Stimulated activated CD4-positive, alpha-beta T cell treated with anti-CD3 and anti-CD28 coated beads, Interleukin-1b, Interleukin-23, amount 100 ng/mL, for 48 hours (primary cell): ENCODE data around the gene UBN2.
"Not testable (repeated sequence)": the region's sequence is repeated elsewhere in the genome, so short reads cannot be mapped to it uniquely, and the experiment has no call there.

Experiments
- DNase-seq: peaks from one replicate; pipeline ENCODE4 v3.0.0-alpha.2; 2020

UBN2 gene

DNA sequence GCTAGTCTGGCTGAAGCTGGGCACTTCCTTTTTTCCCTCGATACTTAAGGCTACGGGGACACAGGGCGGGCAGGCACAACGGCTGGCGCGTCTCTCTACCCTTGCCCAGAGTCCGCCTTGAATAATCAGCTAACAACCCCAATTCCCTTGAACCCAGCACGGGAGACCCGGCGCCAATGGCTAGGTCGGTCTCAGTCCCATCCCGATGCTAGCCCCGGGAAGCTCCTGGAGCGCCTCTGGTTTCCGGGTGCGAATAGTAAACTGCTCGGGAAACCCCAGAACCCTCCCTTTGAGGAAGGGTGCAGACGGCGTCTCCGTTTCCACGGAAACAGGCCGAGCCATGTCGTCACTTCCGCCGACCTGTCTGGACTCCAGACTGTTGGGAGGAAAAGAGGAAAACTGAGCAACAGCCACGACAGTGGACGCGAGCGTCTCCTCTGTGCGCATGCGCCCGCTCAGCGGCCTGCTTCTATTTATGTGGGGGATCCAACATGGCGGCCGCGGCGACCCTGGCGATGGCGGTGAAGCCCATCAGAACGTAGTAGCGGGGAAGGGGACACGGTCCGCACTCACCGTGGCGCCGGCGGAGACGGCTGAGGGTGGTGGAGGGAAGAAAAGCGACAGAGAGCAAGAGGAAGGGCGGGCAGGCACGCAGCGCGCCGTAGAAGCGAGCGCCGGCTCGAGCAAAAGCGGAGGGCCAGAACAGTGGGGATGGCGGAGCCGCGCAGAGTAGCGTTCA, at the start of gene UBN2:
Gene UBN2, plus strand, starts transcription at position 464 of the 739 bp plus-strand sequence. Its CDS starts 248 bp downstream, at position 712.
- DNase-seq: peak; percentile 95

DNA sequence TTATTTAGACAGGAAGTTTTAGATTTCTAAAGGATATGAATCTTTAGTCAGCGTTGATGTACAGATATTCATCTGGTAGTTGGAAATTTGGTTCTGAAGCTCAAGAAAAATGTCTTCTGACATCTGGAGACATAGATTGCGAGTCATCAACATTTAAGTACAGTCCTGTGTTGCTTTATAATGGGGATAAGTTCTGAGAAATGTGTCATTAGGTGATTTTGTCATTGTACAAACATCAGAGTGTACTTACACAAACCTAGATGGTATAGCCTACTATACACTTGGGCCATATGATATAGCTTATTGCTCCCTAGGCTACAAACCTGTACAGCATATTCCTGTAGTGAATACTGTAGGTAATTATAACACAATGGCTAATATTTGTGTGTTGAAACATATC, 49.6 kb upstream of the UBN2 start:
- no peak for DNase-seq

- no peak for DNase-seq
These were observed 48.7 kb upstream of the UBN2 start for GRCh38 chr7:139182363-139182762.

- DNase-seq: no peak
These were observed 47.8 kb upstream of the UBN2 start for GRCh38 chr7:139183251-139183650.

DNA sequence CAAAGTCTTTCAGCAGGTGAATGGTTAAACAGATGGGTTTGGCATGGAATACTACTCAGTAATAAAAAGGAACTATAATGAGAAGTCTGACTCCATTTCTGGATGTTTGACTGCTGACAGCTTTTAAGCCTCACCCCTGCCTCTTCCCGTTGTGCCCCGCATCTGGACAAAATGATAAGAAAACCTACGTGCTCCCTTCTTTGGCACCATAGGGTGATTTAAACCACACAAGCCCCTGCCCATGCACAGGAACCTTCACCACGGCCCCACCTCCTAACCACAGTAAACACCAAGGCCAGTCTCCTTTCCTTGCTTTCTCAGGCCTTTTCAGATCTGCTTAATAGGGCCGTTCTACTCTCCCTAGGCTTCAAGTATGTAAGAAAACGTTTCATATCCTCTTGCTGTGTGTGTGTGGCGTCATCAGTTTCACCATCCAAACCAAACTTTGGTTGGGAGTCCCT, 47.1 kb upstream of the UBN2 start:
- no peak for DNase-seq

- no peak for DNase-seq
These were observed 44.9 kb upstream of the UBN2 start for GRCh38 chr7:139186146-139186545.

GRCh38 chr7:139189357-139189756, 41.7 kb upstream of the UBN2 start:
- DNase-seq: no peak

GRCh38 chr7:139192014-139192706, 38.9 kb upstream of the UBN2 start:
- DNase-seq: no peak

DNA sequence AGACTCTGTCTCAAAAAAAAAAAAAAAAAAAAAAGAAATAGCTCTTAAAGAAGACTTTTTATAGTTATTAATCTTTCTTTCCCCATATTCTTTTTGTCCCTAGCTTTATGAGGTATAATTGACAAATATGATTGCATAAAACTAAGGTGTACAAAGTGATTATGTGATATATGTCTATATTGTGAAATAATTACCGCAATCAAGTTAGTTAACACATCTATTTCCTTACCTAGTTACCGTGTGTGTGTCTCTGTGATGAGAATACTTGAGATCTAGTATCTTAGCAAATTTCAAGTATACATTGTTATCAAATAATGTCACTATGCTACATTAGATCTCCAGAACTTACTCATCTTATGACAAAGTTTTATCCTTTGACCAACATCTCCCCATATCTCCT, 30.7 kb upstream of the UBN2 start:
- no peak for DNase-seq

DNA sequence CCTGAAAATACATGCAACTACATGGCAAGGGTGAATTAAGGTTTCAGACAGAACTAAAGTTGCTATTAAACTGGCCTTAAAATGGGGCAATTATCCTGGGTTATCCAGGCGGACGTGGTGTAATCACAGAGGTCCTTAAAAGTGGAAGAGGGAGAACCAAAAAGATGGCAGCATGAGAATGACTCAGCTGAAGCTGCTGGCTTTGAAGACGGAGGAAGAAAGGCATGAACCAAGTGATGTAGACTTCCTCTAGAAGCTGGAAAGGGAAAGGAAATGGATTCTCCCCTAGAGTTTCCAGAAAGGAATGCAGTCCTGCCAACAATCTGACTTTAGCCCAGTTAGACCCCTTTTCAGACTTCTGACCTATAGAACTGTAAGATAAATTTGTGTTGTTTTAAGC, 27.0 kb upstream of the UBN2 start:
- no peak for DNase-seq

GRCh38 chr7:139205843-139206242, 25.2 kb upstream of the UBN2 start:
- no peak for DNase-seq

DNA sequence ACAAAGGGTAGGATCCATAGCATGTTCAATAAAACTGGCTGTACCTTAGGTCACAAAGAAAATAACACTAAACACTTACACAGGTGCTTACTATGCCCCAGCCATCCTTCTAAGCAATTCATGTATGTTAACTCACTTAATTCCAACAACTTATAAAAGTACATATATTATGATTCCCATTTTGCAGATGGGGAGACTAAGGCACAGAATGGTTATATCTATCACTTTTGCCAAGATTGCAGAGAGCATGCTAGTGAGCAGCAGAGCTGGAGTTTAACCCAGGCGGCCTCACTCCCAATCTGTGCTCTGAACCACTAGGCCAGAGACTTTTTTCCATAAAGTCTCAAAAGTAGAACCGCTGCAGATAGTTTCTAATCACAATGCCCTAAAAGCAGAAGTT, 18.9 kb upstream of the UBN2 start:
- no peak for DNase-seq

- DNase-seq: not testable (repeated sequence)
These were observed 17.5 kb upstream of the UBN2 start for GRCh38 chr7:139213489-139213888.

GRCh38 chr7:139218173-139218572, 12.9 kb upstream of the UBN2 start:
- no peak for DNase-seq

DNA sequence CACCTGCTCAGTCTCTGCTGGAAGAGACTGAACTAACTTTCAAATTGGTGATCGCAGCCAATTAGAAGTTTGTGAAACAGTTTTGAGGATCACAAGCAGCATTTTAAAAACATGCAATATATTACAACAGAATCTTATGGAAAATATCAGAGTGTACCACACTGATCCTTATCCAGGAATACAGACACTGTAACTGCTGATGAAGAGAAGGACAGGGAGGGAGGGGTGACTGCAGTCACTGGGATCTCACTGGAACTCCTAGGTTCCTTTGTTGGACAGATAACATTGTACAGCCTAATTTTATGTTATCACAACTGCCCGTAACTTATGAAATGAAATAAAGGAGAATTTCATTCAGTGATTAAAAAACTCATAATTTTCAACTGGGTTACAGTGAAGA, 6.8 kb upstream of the UBN2 start:
- DNase-seq: no peak

- DNase-seq: not testable (repeated sequence)
These were observed 6.2 kb upstream of the UBN2 start for GRCh38 chr7:139224836-139225235.

- not testable (repeated sequence) for DNase-seq
These were observed 5.5 kb upstream of the UBN2 start for GRCh38 chr7:139225286-139226157.

DNA sequence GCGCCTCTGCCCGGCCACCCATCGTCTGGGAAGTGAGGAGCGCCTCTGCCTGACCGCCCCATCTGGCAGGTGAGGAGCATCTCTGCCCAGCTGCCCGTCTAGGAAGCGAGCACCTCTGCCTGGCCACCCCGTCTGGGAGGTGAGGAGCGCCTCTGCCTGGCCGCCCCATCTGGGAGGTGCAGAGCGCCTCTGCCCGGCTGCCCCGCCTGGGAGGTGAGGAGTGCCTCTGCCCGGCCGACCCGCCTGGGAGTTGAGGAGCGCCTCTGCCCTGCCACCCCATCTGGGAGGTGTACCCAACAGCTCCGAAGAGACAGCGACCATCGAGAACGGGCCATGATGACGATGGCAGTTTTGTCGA, 4.9 kb upstream of the UBN2 start:
- not testable (repeated sequence) for DNase-seq

DNA sequence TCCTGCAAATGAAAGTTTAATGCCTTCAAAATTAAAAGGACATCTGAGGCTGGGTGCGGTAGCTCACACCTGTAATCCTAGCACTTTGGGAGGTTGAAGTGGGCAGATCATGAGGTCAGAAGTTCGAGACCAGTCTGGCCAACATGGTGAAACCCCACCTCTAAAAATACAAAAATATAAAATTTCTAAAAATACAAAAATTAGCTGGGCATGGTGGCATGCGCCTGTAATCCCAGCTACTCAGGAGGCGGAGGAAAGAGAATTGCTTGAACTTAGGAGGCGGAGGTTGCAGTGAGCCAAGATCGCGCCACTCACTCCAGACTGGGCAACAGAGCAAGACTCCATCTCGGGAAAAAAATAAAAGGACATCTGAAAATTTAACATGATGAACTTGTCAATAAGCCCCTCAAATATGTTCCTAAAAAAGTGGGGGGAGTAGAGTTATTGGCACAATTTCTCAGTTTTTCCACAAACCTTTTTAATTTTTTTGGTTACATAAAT, 4.0 kb upstream of the UBN2 start:
- not testable (repeated sequence) for DNase-seq

DNA sequence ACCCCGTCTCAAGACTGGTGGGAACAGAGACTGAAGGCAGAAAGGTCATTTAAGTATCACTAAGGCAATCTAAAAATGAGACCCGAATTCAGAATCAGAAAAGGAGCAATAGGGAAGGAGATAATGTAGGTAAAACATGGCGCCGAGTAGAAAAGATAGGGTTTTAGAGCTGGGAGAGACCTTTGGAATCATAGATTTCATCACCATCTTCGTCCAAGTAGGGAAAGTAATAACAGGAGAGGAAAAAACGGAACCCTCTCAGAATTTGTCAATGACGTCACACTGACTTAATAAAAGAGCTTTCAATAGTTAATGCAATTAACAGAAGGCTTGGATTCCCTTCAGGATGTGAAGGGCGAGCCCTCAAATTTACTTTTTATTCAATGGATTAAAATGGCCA, 1.0 kb upstream of the UBN2 start:
- no peak for DNase-seq

DNA sequence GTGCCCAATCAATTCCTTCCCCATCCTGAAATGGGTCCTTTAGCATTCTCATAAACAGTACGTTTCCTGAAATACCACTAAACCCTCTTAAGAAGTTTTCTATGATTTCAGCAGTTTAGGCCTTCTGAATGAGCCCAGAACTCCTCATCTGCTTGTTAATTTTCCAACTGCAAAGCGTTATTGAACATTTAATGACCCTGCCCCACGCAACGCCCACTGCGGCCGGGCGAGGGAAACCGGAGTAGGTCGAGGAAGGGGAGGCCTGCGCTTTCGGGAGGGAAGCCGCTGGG, 608 bp upstream of the UBN2 start:
- no peak for DNase-seq

GRCh38 chr7:139231513-139232376, 708 bp downstream of the UBN2 start:
- DNase-seq: peak; percentile 5

DNA sequence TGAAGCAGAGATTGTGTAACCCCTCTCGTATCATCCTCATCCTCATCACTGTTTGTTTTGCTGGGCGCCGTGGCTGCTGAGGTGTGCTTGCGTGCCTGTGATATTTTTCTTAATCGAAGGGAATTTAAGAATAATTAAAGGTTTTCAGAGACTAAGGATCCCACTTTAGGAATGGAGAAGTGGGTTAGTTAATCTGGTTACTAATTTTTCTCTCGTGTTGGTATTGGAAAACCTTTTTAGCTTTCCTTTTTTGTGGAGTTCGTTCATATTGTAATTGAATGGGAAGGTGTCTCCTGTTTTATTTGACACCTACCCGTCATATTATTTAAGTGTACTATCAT, 1.3 kb downstream of the UBN2 start:
- DNase-seq: no peak
